Keratinocyte (primary cell): Measurements from ENCODE around the gene PLEKHJ1. TPM values are rescaled to one million over a fixed set of nuclear protein-coding genes. Genes with fewer than 3 reads are reported as not detected.

Experiments
- DNase-seq: peaks from one replicate; pipeline ENCODE4 v3.0.0-alpha.2; 2011; ENCODE audit warnings: low read depth, missing footprints, low spot score
- FAIRE-seq: peaks from 2 replicates; lab custom pipeline; 2011; peaks lifted over from hg19 to GRCh38; lab: Jason Lieb, UNC
- H2AFZ ChIP-seq: 2 replicates; pipeline ENCODE4 v1.6.0; 2012; ENCODE audit warnings: low read length, control low read depth, inconsistent platforms; ENCODE audit not compliant: control insufficient read depth
- H3K27ac ChIP-seq: 2 replicates; pipeline ENCODE4 v1.5.1; 2011; ENCODE audit warnings: low read length; ENCODE audit not compliant: control insufficient read depth, insufficient read depth
- H3K27me3 ChIP-seq: 3 replicates; pipeline ENCODE4 v1.6.0; 2011; ENCODE audit warnings: low read length; ENCODE audit not compliant: control insufficient read depth, insufficient read depth; ENCODE audit errors: extremely low read depth
- H3K36me3 ChIP-seq, 2 experiments: 2 replicates in 1 of 2; 3 replicates in 1 of 2; pipeline ENCODE4 v1.5.1; 2011; ENCODE audit warnings: low read length in 2 of 2, mild to moderate bottlenecking in 1 of 2; ENCODE audit not compliant: control insufficient read depth in 2 of 2, insufficient read depth in 2 of 2; ENCODE audit errors: extremely low read depth in 1 of 2
- H3K4me1 ChIP-seq: 3 replicates; pipeline ENCODE4 v1.5.1; 2011; ENCODE audit warnings: low read length; ENCODE audit not compliant: control insufficient read depth, insufficient read depth; ENCODE audit errors: extremely low read depth
- H3K4me2 ChIP-seq: 3 replicates; pipeline ENCODE4 v1.6.0; 2011; ENCODE audit warnings: low read depth, low read length; ENCODE audit not compliant: control insufficient read depth, insufficient read depth; ENCODE audit errors: extremely low read depth
- H3K4me3 ChIP-seq, 3 experiments: fragments of 200-600 bp in 1 of 3; sonication (generic) in 1 of 3; 2 replicates in 2 of 3; 3 replicates in 1 of 3; pipeline ENCODE4 v1.5.1; 2011 to 2016; ENCODE audit warnings: low read length in 3 of 3, mild to moderate bottlenecking in 3 of 3, control low read depth in 2 of 3, inconsistent platforms in 1 of 3, low read depth in 1 of 3, mixed read lengths in 1 of 3, mixed run types in 1 of 3, moderate library complexity in 1 of 3; ENCODE audit not compliant: control insufficient read depth in 2 of 3, insufficient read depth in 2 of 3; ENCODE audit errors: extremely low read depth in 1 of 3
- H3K79me2 ChIP-seq: 2 replicates; pipeline ENCODE4 v1.6.0; 2012; ENCODE audit warnings: low read length; ENCODE audit not compliant: control insufficient read depth, insufficient read depth
- H3K9ac ChIP-seq: 3 replicates; pipeline ENCODE4 v1.6.0; 2011; ENCODE audit warnings: low read length; ENCODE audit not compliant: control insufficient read depth, insufficient read depth; ENCODE audit errors: extremely low read depth
- H3K9me1 ChIP-seq: 3 replicates; pipeline ENCODE4 v1.6.0; 2011; ENCODE audit warnings: low read length; ENCODE audit not compliant: control insufficient read depth, insufficient read depth; ENCODE audit errors: extremely low read depth
- H3K9me3 ChIP-seq: 2 replicates; pipeline ENCODE4 v1.5.1; 2012; ENCODE audit warnings: low read depth, low read length; ENCODE audit not compliant: control insufficient read depth
- H4K20me1 ChIP-seq: 3 replicates; pipeline ENCODE4 v1.6.0; 2011; ENCODE audit warnings: low read length; ENCODE audit not compliant: control insufficient read depth, insufficient read depth; ENCODE audit errors: extremely low read depth
- EZH2 ChIP-seq: IDR thresholded peaks from one replicate; pipeline ENCODE4 v1.6.1; 2012; ENCODE audit warnings: inconsistent platforms, mild to moderate bottlenecking, low read length, moderate library complexity
- dilution Hi-C: fragments of 300-500 bp; cut with MboI; formaldehyde crosslinking; loops from one replicate; pipeline ENCODE4 v1.7.0; 2020; ENCODE audit warnings: low sequenced_read_pairs; ENCODE audit not compliant: extremely low pct_ligation_motif_present
- polyA plus RNA-seq, 5 experiments: library from polyadenylated mRNA; depleted of rRNA in 3 of 5; stranded (reverse) in 3 of 5; stranded (forward) in 1 of 5; unstranded in 1 of 5; fragments of >200 nt; gene quantifications; 1 replicate in 1 of 5; 2 replicates in 3 of 5; 3 replicates in 1 of 5; pipeline versions ENCODE4 v1.2.1 to v1.2.3, GENCODE V29; 2011 to 2012; ENCODE audit warnings: missing spikeins in 2 of 5, low read depth in 1 of 5, low replicate concordance in 1 of 5
- TF ChIP-seq, protein P1 (sequence below), 3 experiments: IDR thresholded peaks in 1 of 3; conservative IDR thresholded peaks in 1 of 3; optimal IDR thresholded peaks in 1 of 3; 2 replicates in 2 of 3; 3 replicates in 1 of 3; pipeline versions ENCODE3 to v1.5.1; 2011; ENCODE audit warnings: low read length in 3 of 3, mild to moderate bottlenecking in 3 of 3, moderate library complexity in 2 of 3, control low read depth in 1 of 3, inconsistent platforms in 1 of 3; ENCODE audit not compliant: insufficient read depth in 2 of 3; ENCODE audit errors: extremely low read depth in 1 of 3

PLEKHJ1 gene
- polyA plus RNA-seq, 1 donor (not counting 4 experiments of a cell fraction or from before 2014, with no cell fraction given) = 36.8 TPM

DNA sequence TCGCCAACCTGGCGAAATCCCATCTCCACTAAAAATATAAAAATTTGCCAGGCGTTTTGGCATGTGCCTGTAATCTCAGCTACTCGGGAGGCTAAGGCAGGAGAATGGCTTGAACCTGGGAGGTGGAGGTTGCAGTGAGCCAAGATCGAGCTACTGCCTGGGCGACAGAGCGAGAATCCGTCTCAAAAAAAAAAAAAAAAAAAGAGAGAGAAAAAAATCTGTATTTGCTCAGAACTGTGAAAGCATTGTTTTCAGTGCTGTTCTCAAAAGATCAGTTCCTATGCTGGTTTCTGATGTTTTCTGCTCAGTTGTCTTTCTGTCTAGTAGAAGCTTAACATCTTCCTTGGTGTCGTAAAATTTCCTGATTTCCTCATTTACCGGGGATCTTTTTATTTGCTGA is 3.0 kb upstream of the PLEKHJ1 start:
- TF ChIP-seq, protein P1, sequence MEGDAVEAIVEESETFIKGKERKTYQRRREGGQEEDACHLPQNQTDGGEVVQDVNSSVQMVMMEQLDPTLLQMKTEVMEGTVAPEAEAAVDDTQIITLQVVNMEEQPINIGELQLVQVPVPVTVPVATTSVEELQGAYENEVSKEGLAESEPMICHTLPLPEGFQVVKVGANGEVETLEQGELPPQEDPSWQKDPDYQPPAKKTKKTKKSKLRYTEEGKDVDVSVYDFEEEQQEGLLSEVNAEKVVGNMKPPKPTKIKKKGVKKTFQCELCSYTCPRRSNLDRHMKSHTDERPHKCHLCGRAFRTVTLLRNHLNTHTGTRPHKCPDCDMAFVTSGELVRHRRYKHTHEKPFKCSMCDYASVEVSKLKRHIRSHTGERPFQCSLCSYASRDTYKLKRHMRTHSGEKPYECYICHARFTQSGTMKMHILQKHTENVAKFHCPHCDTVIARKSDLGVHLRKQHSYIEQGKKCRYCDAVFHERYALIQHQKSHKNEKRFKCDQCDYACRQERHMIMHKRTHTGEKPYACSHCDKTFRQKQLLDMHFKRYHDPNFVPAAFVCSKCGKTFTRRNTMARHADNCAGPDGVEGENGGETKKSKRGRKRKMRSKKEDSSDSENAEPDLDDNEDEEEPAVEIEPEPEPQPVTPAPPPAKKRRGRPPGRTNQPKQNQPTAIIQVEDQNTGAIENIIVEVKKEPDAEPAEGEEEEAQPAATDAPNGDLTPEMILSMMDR (optimal IDR thresholded peaks at IDR 0.05 in 1 of 3, IDR thresholded peaks at IDR 0.05 in 1 of 3, conservative IDR thresholded peaks at IDR 0.05 in 1 of 3; ENCODE audit: extremely low read depth in 1 of 3, insufficient read depth in 2 of 3, low read length in 3 of 3) = no peak
- no peak for TF ChIP-seq EZH2
- Histone ChIP-seq H3K79me2 (peaks cover 92% of the 10 kb centered on the region), H4K20me1 (peaks cover 38% of the 10 kb centered on the region), H3K9ac (no peak overlapping the region), H3K27me3 (no peaks in the 10 kb centered on the region), H3K9me3 (no peaks in the 10 kb centered on the region), H3K36me3 (peaks cover 11 to 18% of the 10 kb centered on the region in 2 experiments), H3K9me1 (peaks cover 7% of the 10 kb centered on the region), H3K4me3 (no peak overlapping the region), H2AFZ (no peak overlapping the region), H3K4me1 (peaks cover 47% of the 10 kb centered on the region), H3K27ac (no peak overlapping the region), H3K4me2 (peak overlapping the region; percentile 95)
- no peak for FAIRE-seq
- DNase-seq = no peak
- dilution Hi-C loops = no loop called here

DNA sequence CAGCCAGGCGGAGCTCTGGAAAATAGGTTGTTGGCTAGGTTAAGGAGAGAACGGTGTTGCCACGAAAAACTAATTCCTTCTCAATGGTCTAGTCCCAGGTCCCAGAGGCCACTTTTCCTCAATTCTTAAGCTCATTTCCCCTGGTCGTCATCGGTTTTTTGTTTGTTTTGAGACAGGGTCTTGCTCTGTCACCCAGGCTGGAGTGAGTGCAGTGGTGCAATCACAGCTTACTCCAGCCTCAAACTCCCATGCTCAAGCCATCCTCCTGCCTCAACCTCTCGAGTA is 1.7 kb upstream of the PLEKHJ1 start:
- no peak overlapping the region for H2AFZ ChIP-seq
- H3K79me2 ChIP-seq = peaks cover 92% of the 10 kb centered on the region
- peak overlapping the region; percentile 95 for H3K4me2 ChIP-seq
- H3K9me3 ChIP-seq = no peaks in the 10 kb centered on the region
- H3K27ac ChIP-seq = peak overlapping the region; percentile 94
- peaks cover 9 to 31% of the 10 kb centered on the region in 2 experiments for H3K36me3 ChIP-seq
- dilution Hi-C loops = no loop called here
- peak overlapping the region in 2 of 3 experiments; percentile 70 to 91 for H3K4me3 ChIP-seq
- FAIRE-seq (no peak), DNase-seq (no peak)
- H3K27me3 ChIP-seq = no peaks in the 10 kb centered on the region
- H4K20me1 ChIP-seq = peaks cover 30% of the 10 kb centered on the region
- peaks cover 7% of the 10 kb centered on the region for H3K9me1 ChIP-seq
- no peak for TF ChIP-seq EZH2
- TF ChIP-seq, protein P1 (optimal IDR thresholded peaks at IDR 0.05 in 1 of 3, IDR thresholded peaks at IDR 0.05 in 1 of 3, conservative IDR thresholded peaks at IDR 0.05 in 1 of 3; ENCODE audit: extremely low read depth in 1 of 3, insufficient read depth in 2 of 3, low read length in 3 of 3) = no peak
- H3K9ac ChIP-seq = peak overlapping the region; percentile 90
- peaks cover 47% of the 10 kb centered on the region for H3K4me1 ChIP-seq
